ENCODE measurements around the gene SUPT20H. TPM values are rescaled to one million over a fixed set of nuclear protein-coding genes. Genes with fewer than 3 reads are reported as not detected.
A peak's percentile ranks its signal among the peaks of the same experiment; 100 is the strongest.

Gene SUPT20H
- total RNA-seq (2014; rRNA removed; shearing (Covaris generic)) = 34.3 and 45.2 TPM in 2 replicates

DNA sequence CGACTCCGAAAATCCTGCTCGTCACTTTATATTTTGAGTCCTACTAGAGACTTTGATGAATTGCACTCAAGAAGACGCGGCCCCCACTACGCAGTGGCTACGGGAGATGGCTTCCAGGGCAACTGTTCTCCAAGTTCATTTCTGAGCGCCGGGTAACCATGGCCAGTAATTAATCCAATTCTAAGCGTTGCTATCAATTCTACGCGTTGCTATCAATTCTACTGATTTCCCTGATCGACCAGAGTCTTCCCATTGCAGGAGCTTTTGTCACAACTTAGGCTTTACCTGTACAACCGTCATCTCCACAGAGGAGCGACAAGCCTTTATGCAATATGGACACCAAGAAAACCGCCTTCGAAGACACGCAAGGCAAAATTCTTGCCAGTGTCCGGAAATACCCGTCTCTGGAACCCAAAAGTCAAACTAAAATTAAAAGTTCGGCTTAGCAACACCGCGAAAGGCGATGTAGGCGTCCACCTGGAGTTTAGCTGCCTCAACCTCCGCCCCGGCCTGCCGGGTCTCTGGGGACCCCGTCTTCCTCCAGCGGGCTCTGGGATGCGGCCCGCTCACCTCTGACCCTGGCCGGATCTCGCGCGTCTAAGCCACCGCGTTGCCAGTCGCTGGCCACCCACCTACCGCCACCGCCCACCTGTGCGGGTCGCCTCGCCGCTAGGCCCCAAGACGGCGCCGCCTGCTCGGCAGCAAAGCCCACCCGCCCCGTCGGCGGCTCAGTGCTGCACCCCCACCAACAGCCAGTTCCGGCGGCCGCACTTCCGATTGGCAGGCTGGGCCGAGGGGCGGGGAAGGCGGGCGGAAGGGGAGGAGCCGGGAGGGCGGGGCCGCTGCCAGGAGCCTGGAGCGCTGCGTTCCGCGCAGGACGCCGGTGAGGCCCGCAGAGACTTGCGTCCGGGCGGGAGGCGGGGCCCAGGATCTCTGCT is at the start of gene SUPT20H:
Gene SUPT20H, minus strand, starts transcription at position 779 of the 938 bp plus-strand sequence. CDS start 8,198 bp downstream, outside the sequence.
- peak; percentile 65 for DNase-seq (ENCODE audit: low spot score)

GRCh38 chr13:37109051-37109678 is 49.7 kb upstream of the SUPT20H start:
- DNase-seq (ENCODE audit: low spot score) = peak; percentile 23

DNA sequence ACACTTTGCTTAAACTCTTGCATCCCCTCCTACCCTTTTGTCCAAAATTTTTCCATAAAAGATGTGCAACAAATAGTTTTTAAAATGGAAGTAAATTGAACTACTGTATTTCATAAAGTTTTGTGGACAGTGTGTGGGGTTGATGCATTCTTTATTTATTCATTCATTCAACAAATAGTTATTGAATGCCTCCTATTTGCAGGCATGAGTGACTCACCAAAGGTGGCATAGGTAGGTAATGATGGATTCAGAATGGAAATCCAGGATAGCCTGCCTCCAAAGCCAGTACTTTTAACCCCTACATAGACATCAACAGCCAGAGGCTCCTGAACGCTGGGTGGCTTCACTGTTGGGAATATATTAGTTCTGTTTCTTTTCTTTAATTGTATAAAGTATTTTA is 48.4 kb upstream of the SUPT20H start:
- DNase-seq (ENCODE audit: low spot score) = no peak

- no peak for DNase-seq (ENCODE audit: low spot score)
Observed at GRCh38 chr13:37107456-37107855, 48.0 kb upstream of the SUPT20H start.

DNA sequence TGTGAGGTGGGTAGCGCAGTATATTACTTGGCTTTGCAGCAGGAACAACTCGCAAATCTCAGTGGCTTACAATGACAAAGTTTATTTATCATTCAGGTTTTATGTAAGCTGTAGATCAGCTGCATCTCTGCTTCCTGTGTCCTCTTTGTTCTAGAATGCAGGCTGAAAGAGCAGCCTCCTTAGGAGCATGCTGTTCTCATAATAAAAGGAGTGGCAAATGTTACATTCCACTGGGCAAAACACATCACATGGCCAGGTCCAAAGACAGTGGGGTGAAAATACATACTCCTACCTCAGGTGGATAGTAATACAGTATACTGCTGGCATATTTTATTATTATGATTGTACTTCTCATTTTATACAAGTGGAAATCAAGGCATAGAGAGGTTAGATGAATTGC is 47.2 kb upstream of the SUPT20H start:
- no peak for DNase-seq (ENCODE audit: low spot score)

DNA sequence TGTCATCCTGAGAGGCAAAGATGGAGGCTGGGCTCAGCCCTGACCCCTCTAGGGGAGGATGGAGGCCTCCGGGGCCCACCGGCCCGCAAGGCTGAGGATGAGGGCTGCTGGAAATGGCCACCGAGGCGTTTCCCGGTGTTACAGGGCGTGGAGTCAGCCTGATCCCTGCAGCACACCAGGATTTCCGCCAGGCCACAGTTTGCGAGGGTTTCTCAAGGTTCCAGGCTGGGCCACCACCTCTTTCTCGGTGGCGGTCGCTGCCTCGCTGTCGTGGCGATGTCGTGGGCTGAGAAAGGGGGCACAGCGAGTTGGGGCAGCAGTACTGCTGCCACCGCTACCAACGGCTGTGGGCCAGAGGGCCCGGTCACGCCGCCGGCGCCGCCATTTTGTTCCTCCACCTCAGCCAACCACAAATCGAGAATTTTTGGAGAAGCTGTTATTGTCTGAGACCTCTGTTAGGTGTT is 45.8 kb upstream of the SUPT20H start, which contains the start of gene CSNK1A1L:
Gene CSNK1A1L, minus strand, starts transcription at position 414 of the 464 bp plus-strand sequence. Its CDS starts 408 bp downstream, at position 6.
- DNase-seq (ENCODE audit: low spot score) = no peak

DNA sequence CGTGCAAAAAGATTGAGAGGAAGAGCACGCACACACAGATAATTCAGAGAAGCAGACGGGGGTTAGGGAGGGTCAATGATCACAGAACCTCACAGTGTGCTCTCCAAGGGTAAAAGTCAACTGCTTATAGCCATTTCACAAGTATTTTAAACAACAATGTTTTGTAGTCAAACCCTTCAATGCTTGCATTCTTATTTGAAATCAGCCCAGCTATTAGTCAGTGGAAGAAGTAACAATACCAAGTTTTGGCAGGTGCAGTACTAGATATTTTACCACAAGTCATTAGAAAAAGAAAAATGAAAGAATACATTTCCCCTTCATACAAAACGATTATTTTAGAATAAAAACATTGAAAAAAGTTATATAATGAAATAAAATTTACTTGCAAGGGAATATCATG is 43.4 kb upstream of the SUPT20H start:
- no peak for DNase-seq (ENCODE audit: low spot score)

DNA sequence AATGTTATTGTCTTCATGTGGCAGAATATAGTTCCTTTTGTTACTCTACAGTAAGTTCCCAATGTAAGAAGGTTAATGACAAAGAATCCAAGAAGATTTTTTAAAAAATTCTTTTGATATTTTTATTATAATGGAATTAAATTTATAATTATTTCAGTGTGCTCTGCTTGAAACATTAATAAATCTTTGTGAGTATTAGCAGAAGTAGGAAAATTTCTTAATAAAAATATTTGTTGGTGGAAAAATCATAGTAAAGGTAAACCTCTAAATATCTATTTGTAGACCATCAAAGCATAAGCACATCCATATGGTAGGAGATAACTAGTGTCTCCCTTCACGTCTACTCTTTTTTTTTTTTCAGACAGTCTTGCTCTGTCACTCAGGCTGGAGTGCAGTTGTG is 41.7 kb upstream of the SUPT20H start:
- DNase-seq (ENCODE audit: low spot score) = no peak

GRCh38 chr13:37100731-37101130 is 41.2 kb upstream of the SUPT20H start:
- no peak for DNase-seq (ENCODE audit: low spot score)

- DNase-seq (ENCODE audit: low spot score) = no peak
Observed at GRCh38 chr13:37097076-37097475, 37.6 kb upstream of the SUPT20H start.

GRCh38 chr13:37094840-37095239 is 35.4 kb upstream of the SUPT20H start:
- no peak for DNase-seq (ENCODE audit: low spot score)

DNA sequence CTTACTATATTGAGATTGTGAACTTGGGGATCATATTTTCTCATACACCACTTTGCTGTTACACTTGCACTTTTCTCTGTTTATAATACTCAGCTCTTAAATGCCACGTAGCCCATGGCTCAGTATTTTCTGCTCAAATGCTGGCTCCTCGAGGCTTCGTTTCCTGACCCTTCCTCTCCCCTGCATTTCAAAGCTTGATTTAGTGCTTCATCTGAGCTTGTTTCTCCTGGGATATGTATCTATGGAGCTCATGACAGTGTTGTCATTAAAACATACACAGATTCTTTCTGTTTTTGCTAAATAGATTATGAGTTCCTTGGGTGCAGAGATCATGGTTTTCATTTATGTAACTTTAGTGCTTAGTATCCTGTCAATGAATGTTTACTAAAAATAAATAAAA is 34.6 kb upstream of the SUPT20H start:
- no peak for DNase-seq (ENCODE audit: low spot score)

- no peak for DNase-seq (ENCODE audit: low spot score)
Observed at GRCh38 chr13:37091835-37092234, 32.3 kb upstream of the SUPT20H start.

- no peak for DNase-seq (ENCODE audit: low spot score)
Observed at GRCh38 chr13:37090912-37091311, 31.4 kb upstream of the SUPT20H start.

- DNase-seq (ENCODE audit: low spot score) = no peak
Observed at GRCh38 chr13:37089495-37089894, 30.0 kb upstream of the SUPT20H start.

DNA sequence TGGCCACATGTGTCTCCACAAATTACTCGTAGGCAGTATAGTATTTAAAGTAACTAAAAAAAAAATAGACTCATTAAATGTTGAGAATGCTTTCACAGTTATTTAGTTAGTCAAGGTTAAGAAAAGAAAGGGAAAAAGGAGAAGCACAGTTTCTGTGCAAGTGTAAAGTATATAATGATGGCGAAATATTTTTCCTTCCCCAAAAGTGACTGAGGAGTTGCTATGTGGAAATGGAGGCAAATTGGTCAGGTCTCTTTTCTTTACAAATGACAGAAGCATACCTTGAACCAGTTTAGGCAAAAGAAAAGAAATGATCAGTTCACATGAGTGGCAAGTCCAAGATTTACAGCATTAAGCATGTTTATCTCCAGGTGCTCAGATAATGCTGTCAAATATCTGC is 28.0 kb upstream of the SUPT20H start:
- DNase-seq (ENCODE audit: low spot score) = no peak

- no peak for DNase-seq (ENCODE audit: low spot score)
Observed at GRCh38 chr13:37085606-37086005, 26.1 kb upstream of the SUPT20H start.

DNA sequence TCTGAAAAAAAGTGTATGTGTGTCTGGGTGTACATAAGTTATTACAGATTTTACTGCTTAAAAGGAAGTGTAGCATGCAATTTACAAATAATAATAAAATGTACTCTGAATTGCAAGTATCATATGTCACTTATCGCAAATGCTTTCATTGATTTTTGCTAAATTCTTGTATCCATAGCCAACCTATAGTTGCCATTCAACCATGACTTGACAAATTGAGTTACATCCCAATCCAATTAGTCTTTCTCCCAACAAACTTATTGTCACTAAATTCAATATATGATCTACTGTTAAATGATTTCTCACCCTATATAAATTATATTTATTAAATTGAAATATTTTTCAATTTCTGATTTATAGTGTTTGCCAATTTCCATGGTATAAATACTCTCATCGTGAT is 17.3 kb upstream of the SUPT20H start:
- DNase-seq (ENCODE audit: low spot score) = no peak

GRCh38 chr13:37075164-37075563 is 15.7 kb upstream of the SUPT20H start:
- DNase-seq (ENCODE audit: low spot score) = no peak

GRCh38 chr13:37074703-37075102 is 15.2 kb upstream of the SUPT20H start:
- peak; percentile 26 for DNase-seq (ENCODE audit: low spot score)

- no peak for DNase-seq (ENCODE audit: low spot score)
Observed at GRCh38 chr13:37072024-37072423, 12.5 kb upstream of the SUPT20H start.

DNA sequence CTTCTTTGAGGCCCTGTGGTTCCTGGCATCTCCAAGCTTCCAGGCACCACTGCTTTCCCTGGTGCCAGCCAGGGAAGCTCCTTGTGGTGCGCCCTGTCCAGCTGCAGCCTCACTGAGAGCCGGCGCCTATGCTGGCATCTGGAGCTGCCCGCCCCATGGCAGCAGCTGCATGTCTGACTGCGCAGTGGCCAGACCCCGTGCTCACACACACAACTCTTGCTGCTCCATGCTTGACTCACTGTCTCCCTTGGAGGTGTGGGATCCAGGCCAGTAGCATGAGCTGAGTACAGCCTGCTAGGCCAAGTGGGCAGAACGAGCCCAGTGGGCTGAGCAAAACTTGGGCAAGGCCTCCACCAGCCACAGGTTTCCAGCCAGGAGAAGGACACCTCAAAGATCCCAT is 11.5 kb upstream of the SUPT20H start:
- no peak for DNase-seq (ENCODE audit: low spot score)

All from A172 (cell line).